CD4-positive, alpha-beta memory T cell (primary cell): ENCODE results near the gene PDZD4. TPM values are rescaled to one million over a fixed set of nuclear protein-coding genes. Genes with fewer than 3 reads are reported as not detected.

Experiments used
- CTCF ChIA-PET: fragments of 350-600 bp; sonication (Branson Sonifier 250); formaldehyde crosslinking; loops from one replicate; lab custom pipeline; 2021; ENCODE audit warnings: inconsistent platforms; ENCODE audit not compliant: partially characterized antibody; lab: Charles Lee
- POLR2A ChIA-PET: fragments of 350-600 bp; sonication (Branson Sonifier 250); formaldehyde crosslinking; loops from one replicate; lab custom pipeline; 2021; ENCODE audit not compliant: partially characterized antibody; lab: Charles Lee
- DNase-seq, 5 donors: peaks; one replicate each; pipeline versions ENCODE4 v3.0.0 to v3.0.0-alpha.2; 2020 to 2022; ENCODE audit warnings: mixed read lengths in 1 of 5
- H3K27ac ChIP-seq: one replicate; pipeline ENCODE4 v1.7.0; 2013; ENCODE audit warnings: low read depth, low read length
- H3K27me3 ChIP-seq: 2 replicates; pipeline ENCODE4 v1.7.0; 2013; ENCODE audit warnings: mild to moderate bottlenecking, low read length, moderate library complexity; ENCODE audit not compliant: insufficient read depth
- H3K36me3 ChIP-seq: 2 replicates; pipeline ENCODE4 v1.7.0; 2013; ENCODE audit warnings: mild to moderate bottlenecking, low read length, moderate library complexity; ENCODE audit not compliant: insufficient read depth
- H3K4me1 ChIP-seq: 2 replicates; pipeline ENCODE4 v1.7.0; 2013; ENCODE audit warnings: mild to moderate bottlenecking, low read length, moderate library complexity; ENCODE audit not compliant: insufficient read depth
- H3K4me3 ChIP-seq, 2 donors: one replicate each; pipeline ENCODE4 v1.7.0; 2013; ENCODE audit warnings: low read length in 2 of 2, mild to moderate bottlenecking in 1 of 2
- H3K9me3 ChIP-seq, 2 donors: one replicate each; pipeline ENCODE4 v1.7.0; 2013; ENCODE audit warnings: low read length in 2 of 2, control low read depth in 1 of 2; ENCODE audit not compliant: control insufficient read depth in 1 of 2
- H3K27ac Mint-ChIP-seq, 7 donors: one replicate each; pipeline ENCODE4 v1.8.0; 2020 to 2021; ENCODE audit warnings: mixed read lengths in 7 of 7, mild to moderate bottlenecking in 6 of 7, inconsistent platforms in 3 of 7, moderate library complexity in 3 of 7
- H3K27me3 Mint-ChIP-seq, 2 donors: one replicate each; pipeline ENCODE4 v1.8.0; 2020 to 2021; ENCODE audit warnings: mixed read lengths in 2 of 2
- H3K36me3 Mint-ChIP-seq, 2 donors: one replicate each; pipeline ENCODE4 v1.8.0; 2020 to 2021; ENCODE audit warnings: mixed read lengths in 2 of 2, inconsistent platforms in 1 of 2, mild to moderate bottlenecking in 1 of 2
- H3K4me1 Mint-ChIP-seq, 4 donors: one replicate each; pipeline ENCODE4 v1.8.0; 2020 to 2021; ENCODE audit warnings: mixed read lengths in 4 of 4, mild to moderate bottlenecking in 1 of 4
- H3K4me3 Mint-ChIP-seq, 8 donors: one replicate each; pipeline ENCODE4 v1.8.0; 2020 to 2021; ENCODE audit warnings: mixed read lengths in 8 of 8, mild to moderate bottlenecking in 7 of 8, moderate library complexity in 6 of 8, inconsistent platforms in 3 of 8
- H3K9me3 Mint-ChIP-seq, 8 donors: one replicate each; pipeline ENCODE4 v1.8.0; 2020 to 2021; ENCODE audit warnings: mixed read lengths in 8 of 8, mild to moderate bottlenecking in 5 of 8, inconsistent platforms in 3 of 8, moderate library complexity in 1 of 8
- intact Hi-C: fragments of 100-400 bp; cut with micrococcal nuclease; formaldehyde crosslinking; loops from one replicate; pipeline ENCODE4 v1.15.1; 2023
- polyA plus RNA-seq, 2 donors: library from polyadenylated mRNA; unstranded; fragments of 300-500 nt; fragmentation: Illumina TruSeq; gene quantifications; one replicate each; pipeline ENCODE4 v1.2.3, GENCODE V29; 2021
- total RNA-seq, 2 experiments: library from RNA; stranded (reverse); gene quantifications; one replicate each; pipeline ENCODE4 v1.2.3, GENCODE V29; 2021

The PDZD4 gene
- total and polyA plus RNA-seq, 4 experiments from 2014 or later = 0.47 to 5.0 (median 3.5) TPM

DNA sequence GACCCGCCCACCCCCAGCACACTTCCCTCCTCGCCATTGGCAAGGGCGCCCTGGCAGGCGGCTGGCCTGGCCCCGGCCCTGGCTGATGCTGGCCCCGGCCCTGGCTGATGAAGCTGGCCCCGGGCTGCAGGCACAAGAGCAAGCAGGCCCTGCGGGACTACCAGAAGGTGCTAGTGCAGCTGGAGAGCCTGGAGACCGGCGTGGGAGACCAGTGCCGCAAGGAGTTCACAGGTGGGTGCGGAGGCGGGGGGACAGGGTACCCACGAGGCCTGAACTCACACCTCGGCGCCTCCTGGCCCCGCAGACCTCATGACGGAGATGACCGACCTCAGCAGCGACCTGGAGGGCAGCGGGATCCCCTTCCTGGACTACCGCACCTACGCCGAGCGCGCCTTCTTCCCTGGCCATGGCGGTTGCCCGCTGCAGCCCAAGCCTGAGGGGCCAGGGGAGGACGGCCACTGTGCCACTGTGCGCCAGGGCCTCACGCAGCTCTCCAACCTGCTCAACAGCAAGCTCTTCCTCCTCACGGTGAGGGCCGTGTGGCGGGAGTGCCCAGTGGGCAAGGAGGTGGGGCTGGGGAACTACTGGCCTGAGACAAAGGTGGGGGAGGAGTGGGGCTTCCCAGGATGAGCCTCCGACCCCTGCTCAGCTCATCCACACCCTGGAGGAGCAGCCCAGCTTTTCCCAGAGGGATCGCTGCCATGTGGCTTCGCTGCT is 55.6 kb downstream of the PDZD4 start:
- intact Hi-C loops = no loop called here
- Histone ChIP-seq H3K4me1 (no peaks in the 10 kb centered on the region), H3K27ac (no peak overlapping the region), H3K27me3 (no peaks in the 10 kb centered on the region), H3K9me3 (no peaks in the 10 kb centered on the region), H3K4me3 (no peak overlapping the region), H3K36me3 (no peaks in the 10 kb centered on the region)
- peaks cover 0 to under 1% (median 0%) of the 10 kb centered on the region in 4 donors for H3K4me1 Mint-ChIP-seq
- no peaks in the 10 kb centered on the region for H3K36me3 Mint-ChIP-seq
- ChIA-PET CTCF (no interaction called here), POLR2A (no interaction called here)
- H3K9me3 Mint-ChIP-seq = no peaks in the 10 kb centered on the region
- no peak overlapping the region for H3K4me3 Mint-ChIP-seq
- no peak for DNase-seq
- H3K27ac Mint-ChIP-seq = no peak overlapping the region
- H3K27me3 Mint-ChIP-seq = peaks cover 1% of the 10 kb centered on the region in 2 donors

DNA sequence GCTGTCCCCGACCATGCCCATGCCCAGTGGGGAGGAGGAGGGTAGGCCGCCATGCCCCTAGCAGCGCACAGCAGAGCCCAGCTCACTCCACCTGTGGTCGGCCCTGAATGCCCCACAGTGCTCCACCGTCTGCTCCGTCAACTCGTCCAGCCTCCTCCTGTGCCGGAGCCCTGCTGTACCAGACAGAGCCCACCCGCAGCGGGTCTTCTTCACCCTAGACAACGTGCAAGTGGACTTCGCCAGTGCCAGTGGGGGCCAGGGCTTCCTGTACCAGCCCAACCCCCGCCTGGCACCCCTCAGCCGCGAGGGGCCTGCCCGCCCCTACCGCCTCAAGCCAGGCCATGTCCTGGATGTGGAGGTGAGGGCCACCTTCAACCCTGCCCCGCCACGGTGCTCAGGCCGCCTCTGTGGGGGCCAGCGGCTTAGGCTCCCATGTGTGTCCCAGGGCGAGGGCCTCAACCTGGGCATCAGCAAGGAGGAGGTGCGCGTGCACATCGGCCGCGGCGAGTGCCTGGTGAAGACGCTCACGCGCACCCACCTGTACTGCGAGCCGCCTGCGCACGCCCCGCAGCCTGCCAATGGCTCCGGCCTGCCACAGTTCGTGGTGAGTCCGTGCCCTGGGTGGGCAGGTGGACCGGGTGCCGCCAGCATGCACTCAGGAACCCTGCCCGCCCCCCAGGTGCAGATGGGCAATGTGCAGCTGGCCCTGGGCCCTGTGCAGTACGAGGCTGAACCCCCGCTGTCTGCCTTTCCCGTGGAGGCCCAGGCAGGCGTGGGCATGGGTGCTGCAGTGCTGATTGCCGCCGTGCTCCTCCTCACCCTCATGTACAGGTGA is 56.4 kb downstream of the PDZD4 start:
- no peak overlapping the region for H3K4me3 ChIP-seq
- Mint-ChIP-seq H3K4me3 (no peak overlapping the region), H3K27ac (no peak overlapping the region), H3K36me3 (no peaks in the 10 kb centered on the region), H3K27me3 (no peaks in the 10 kb centered on the region), H3K4me1 (no peaks in the 10 kb centered on the region), H3K9me3 (no peaks in the 10 kb centered on the region)
- H3K27ac ChIP-seq = no peak overlapping the region
- H3K9me3 ChIP-seq = no peaks in the 10 kb centered on the region
- no peak for DNase-seq
- no peaks in the 10 kb centered on the region for H3K4me1 ChIP-seq
- CTCF ChIA-PET = no interaction called here
- no peaks in the 10 kb centered on the region for H3K27me3 ChIP-seq
- POLR2A ChIA-PET = no interaction called here
- intact Hi-C loops = no loop called here
- no peaks in the 10 kb centered on the region for H3K36me3 ChIP-seq

DNA sequence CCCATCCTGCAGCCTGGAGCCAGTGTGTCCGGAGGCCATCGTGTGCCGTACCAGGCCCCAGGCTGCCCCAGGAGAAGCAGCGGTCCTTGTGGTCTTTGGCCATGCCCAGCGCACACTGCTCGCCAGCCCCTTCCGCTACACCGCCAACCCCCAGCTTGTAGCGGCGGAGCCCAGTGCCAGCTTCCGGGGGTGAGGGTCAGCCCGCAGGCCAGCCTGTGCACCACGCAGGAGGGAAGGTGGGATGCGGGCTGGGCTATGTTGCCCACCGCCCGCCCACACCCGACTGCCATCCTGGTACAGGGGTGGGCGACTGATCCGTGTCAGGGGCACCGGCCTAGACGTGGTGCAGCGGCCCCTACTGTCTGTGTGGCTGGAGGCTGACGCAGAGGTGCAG is 57.1 kb downstream of the PDZD4 start:
- H3K4me1 Mint-ChIP-seq = peaks cover 0 to 1% (median 0%) of the 10 kb centered on the region in 4 donors
- H3K4me3 ChIP-seq = no peak overlapping the region
- ChIA-PET POLR2A (no interaction called here), CTCF (no interaction called here)
- H3K27ac Mint-ChIP-seq = no peak overlapping the region
- H3K27me3 Mint-ChIP-seq = no peaks in the 10 kb centered on the region
- no peaks in the 10 kb centered on the region for H3K4me1 ChIP-seq
- no peaks in the 10 kb centered on the region for H3K36me3 Mint-ChIP-seq
- no peak for DNase-seq
- H3K36me3 ChIP-seq = no peaks in the 10 kb centered on the region
- H3K9me3 ChIP-seq = no peaks in the 10 kb centered on the region
- no peak overlapping the region for H3K4me3 Mint-ChIP-seq
- intact Hi-C loops = no loop called here
- no peaks in the 10 kb centered on the region for H3K9me3 Mint-ChIP-seq
- H3K27me3 ChIP-seq = no peaks in the 10 kb centered on the region
- H3K27ac ChIP-seq = no peak overlapping the region

DNA sequence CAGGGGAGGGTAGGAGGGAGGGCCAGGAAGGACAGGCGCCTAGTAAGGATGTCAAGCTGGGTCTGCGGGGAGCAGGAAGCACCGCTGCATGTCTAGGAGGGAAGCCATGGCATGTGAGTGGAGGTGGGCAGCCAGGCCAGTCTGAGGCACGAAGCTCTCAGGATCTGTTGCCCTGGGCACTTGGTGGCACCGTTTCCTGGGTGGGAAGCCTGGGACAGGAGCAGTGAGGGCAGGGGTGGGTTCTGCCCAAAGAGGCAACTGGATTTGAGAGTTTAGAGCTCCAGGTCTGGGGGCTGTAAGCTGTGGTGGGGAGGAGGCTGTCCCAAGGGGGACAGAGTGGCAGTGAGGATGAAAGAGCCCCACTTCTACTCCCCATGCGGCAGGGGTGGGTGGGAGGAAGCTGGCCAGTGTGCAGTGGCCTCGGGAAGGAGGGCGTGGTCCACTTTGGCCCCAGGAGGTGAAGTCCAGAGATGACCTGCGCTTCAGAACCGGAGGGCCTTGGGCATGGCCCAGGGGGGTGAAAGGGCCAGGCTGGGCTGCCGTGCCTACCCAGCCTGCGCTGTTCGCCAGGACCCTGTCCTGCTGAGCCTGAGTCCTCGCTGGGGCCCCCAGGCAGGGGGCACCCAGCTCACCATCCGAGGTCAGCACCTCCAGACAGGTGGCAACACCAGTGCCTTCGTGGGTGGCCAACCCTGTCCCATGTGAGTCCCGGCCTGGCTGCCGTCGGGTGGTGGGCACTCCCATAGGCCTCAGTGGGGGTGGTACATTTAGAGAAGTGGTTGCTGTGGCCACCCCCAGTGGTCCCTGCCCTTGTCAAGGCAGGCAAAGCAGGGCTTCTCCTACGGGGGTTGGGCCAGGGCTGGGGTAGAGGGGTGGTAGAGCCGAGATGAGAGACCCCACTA is 57.8 kb downstream of the PDZD4 start:
- no peaks in the 10 kb centered on the region for H3K36me3 ChIP-seq
- no peaks in the 10 kb centered on the region for H3K36me3 Mint-ChIP-seq
- CTCF ChIA-PET = no interaction called here
- no peaks in the 10 kb centered on the region for H3K27me3 Mint-ChIP-seq
- H3K27me3 ChIP-seq = no peaks in the 10 kb centered on the region
- no peak overlapping the region for H3K4me3 ChIP-seq
- POLR2A ChIA-PET = no interaction called here
- peaks cover 0 to 4% (median 0%) of the 10 kb centered on the region in 4 donors for H3K4me1 Mint-ChIP-seq
- DNase-seq = no peak
- H3K9me3 Mint-ChIP-seq = no peaks in the 10 kb centered on the region
- H3K9me3 ChIP-seq = no peaks in the 10 kb centered on the region
- H3K4me1 ChIP-seq = no peaks in the 10 kb centered on the region
- intact Hi-C loops = no loop called here
- no peak overlapping the region for H3K27ac Mint-ChIP-seq
- no peak overlapping the region for H3K27ac ChIP-seq
- no peak overlapping the region for H3K4me3 Mint-ChIP-seq

DNA sequence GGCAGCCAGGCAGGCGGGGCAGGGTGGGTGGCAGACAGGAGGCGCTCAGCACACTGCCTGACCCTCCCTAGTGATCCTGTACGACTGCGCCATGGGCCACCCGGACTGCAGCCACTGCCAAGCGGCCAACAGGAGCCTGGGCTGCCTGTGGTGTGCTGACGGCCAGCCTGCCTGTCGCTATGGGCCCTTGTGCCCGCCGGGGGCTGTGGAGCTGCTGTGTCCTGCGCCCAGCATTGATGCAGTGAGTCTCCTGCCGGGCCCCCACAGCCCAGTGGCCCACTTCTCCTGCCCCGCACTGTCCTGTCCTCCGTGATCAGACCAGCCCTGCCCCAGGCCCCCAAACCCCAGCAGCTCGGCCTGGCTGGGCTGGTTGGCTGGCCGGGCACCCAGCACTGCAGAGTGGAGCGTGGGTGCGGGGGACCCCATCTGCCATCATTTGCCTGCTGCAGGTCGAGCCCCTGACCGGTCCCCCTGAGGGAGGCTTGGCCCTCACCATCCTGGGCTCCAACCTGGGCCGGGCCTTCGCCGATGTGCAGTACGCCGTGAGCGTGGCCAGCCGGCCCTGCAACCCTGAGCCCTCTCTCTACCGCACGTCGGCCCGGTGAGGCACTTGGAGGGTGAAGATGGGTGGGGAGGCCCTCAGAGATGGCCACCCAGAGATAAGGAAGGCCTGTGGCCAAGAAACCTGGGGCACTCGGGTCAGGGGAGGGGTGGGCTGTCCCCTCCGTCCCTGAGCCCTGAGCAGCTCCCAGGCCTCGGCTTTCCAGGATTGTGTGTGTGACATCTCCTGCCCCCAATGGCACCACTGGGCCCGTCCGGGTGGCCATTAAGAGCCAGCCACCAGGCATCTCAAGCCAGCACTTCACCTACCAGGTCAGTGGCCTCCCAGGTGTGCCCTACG is 58.7 kb downstream of the PDZD4 start:
- H3K9me3 ChIP-seq = no peaks in the 10 kb centered on the region
- POLR2A ChIA-PET = no interaction called here
- H3K9me3 Mint-ChIP-seq = no peaks in the 10 kb centered on the region
- H3K4me3 ChIP-seq = no peak overlapping the region
- H3K36me3 ChIP-seq = no peaks in the 10 kb centered on the region
- H3K27me3 Mint-ChIP-seq = no peaks in the 10 kb centered on the region
- H3K4me3 Mint-ChIP-seq = no peak overlapping the region
- H3K27ac ChIP-seq = no peak overlapping the region
- intact Hi-C loops = no loop called here
- H3K27ac Mint-ChIP-seq = no peak overlapping the region
- no peaks in the 10 kb centered on the region for H3K27me3 ChIP-seq
- no peak for DNase-seq
- H3K4me1 Mint-ChIP-seq = peaks cover 0 to 4% (median 0%) of the 10 kb centered on the region in 4 donors
- no peaks in the 10 kb centered on the region for H3K36me3 Mint-ChIP-seq
- H3K4me1 ChIP-seq = no peaks in the 10 kb centered on the region
- CTCF ChIA-PET = no interaction called here

DNA sequence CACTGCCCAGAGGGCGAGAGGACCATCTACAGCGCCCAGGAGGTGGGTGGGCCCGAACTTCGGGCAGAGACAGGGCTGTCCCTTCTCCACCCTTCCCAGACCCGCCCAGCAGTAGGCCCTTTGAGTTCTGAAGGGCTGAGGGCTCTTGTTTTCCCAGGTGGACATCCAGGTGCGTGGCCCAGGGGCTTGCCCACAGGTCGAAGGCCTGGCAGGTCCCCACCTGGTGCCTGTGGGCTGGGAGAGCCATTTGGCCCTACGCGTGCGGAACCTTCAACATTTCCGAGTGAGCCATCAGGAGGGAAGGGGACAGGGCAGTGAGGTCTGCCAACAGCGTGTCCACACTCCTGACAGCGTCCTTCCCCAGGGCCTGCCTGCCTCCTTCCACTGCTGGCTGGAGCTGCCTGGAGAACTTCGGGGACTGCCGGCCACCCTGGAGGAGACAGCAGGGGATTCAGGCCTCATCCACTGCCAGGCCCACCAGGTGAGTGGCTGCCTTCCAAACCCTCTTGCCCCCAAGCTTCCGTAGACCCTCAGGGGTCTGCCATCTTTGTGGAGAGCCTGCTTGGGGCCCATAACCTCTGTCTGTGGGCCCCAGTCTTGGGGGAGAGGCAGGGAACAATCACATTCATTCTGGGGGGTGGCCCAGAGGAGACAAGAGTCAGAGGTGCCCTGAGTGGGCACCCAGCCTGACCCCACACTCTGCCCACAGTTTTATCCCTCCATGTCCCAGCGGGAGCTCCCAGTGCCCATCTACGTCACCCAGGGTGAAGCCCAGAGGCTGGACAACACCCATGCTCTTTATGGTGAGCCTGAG is 59.5 kb downstream of the PDZD4 start:
- ChIA-PET POLR2A (no interaction called here), CTCF (no interaction called here)
- H3K27ac Mint-ChIP-seq = no peak overlapping the region
- Histone ChIP-seq H3K9me3 (no peaks in the 10 kb centered on the region), H3K27me3 (no peaks in the 10 kb centered on the region), H3K4me3 (no peak overlapping the region), H3K36me3 (no peaks in the 10 kb centered on the region), H3K27ac (no peak overlapping the region), H3K4me1 (no peaks in the 10 kb centered on the region)
- H3K36me3 Mint-ChIP-seq = no peaks in the 10 kb centered on the region
- H3K4me1 Mint-ChIP-seq = peaks cover 0 to 4% (median 3%) of the 10 kb centered on the region in 4 donors
- H3K9me3 Mint-ChIP-seq = no peaks in the 10 kb centered on the region
- no peak for DNase-seq
- intact Hi-C loops = no loop called here
- no peaks in the 10 kb centered on the region for H3K27me3 Mint-ChIP-seq
- no peak overlapping the region for H3K4me3 Mint-ChIP-seq
